Body of pancreas (tissue), 4 donors: ENCODE data around the gene ZCCHC13.

Experiments used
- CTCF ChIP-seq, 7 experiments: fragments of 450-650 bp in 4 of 7; fragments of 200-600 bp in 3 of 7; sonication (generic) in 3 of 7; IDR thresholded peaks; one replicate each; pipeline ENCODE4 v1.5.1; 2016 to 2019; ENCODE audit warnings: antibody characterized with exemption in 7 of 7
- POLR2A ChIP-seq, 3 donors: fragments of 450-650 bp; IDR thresholded peaks; one replicate each; pipeline ENCODE4 v1.6.1; 2016; ENCODE audit warnings: antibody characterized with exemption in 3 of 3, mild to moderate bottlenecking in 2 of 3

DNA sequence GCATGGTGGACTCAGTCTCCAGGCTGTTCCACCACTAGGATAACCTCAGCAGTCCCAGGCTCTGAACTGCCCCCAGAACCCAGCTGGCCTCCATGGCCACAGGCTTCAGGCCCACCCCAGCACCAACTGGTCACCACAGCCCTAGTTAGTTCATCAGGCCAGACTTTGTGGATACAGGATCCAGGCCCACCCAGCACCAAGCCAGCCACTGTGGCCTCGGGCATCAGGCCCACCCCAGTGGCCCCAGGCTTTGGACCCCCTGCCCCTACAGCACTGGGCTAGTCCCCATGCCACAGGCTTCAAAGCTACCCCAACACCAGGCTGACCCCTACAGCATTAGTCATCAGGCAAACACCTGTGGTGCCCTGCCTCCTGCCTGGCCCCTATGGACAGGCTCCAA lies 50.0 kb downstream of the ZCCHC13 start:
- TF ChIP-seq CTCF (IDR thresholded peaks at IDR 0.05) = no peak
- TF ChIP-seq POLR2A (IDR thresholded peaks at IDR 0.05) = no peak
